Heart left ventricle (tissue), 13 donors: ENCODE data around the gene RHAG.

ENCODE experiments used
- POLR2A ChIP-seq, 2 donors: fragments of 450-650 bp; IDR thresholded peaks; one replicate each; pipeline ENCODE4 v1.6.1; 2017; ENCODE audit warnings: antibody characterized with exemption in 2 of 2, mild to moderate bottlenecking in 2 of 2, moderate library complexity in 2 of 2
- TF ChIP-seq, protein P1 (sequence below), 12 donors: fragments of 200-600 bp; sonication (generic) in 4 of 12; IDR thresholded peaks; one replicate each; pipeline versions ENCODE4 v1.5.0 to v1.8.0; 2018 to 2022; ENCODE audit warnings: antibody characterized with exemption in 12 of 12, mild to moderate bottlenecking in 5 of 12
- donor health status: ischemic (EF 13 %, LVEDD 7.1; RV severe dilation, severe dysfunction).
- donor health status: DM: no; HTN: yes; CAD: no.
- donor health status: DM: no; HTN: no; CAD: no.
- donor health status: ischemic (EF 25% LVEDD 6.9; RV normal size, moderate dysfunction).
- donor health status: ischemic (EF 25% LVEDD 5.7; RV mildly dilated, moderate dysfunction).
- donor health status: ischemic (EF 35%, LVEDD 5.7; RV mildly dilated, moderate dysfunction).
- donor health status: nonischemic (EF 11% LVEDD 7.7; RV severe dilation, severe dysfunction).
- donor health status: DM: yes; HTN: yes; CAD: no.
- donor health status: PGD.
- donor health status: ischemic (EF 29% LVEDD 5.4; RV normal size, mild dysfunction).
- donor health status: nonischemic (EF 23%, LVEDD 6.1; RV moderate dilation, normal function).

DNA sequence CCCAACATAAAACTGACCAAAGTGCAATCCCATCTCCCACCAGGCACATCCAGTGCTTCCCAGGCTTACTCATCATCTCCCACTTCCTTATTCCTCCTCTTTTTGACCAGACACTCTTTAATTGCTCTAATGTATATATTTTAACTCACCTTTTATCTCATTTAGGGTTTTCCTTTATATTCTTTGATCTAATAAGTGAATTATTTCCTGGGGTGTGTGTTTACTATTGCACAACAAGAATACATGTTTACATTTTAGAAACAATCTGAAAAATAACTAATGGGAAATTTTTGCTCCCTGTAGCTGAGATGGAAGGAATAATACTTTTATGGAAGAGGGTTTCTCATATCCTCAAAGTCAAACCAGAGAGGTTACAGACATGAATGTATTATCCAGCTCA, 18.4 kb downstream of the RHAG start:
- TF ChIP-seq POLR2A (IDR thresholded peaks at IDR 0.05), result no peak
- TF ChIP-seq, protein P1, sequence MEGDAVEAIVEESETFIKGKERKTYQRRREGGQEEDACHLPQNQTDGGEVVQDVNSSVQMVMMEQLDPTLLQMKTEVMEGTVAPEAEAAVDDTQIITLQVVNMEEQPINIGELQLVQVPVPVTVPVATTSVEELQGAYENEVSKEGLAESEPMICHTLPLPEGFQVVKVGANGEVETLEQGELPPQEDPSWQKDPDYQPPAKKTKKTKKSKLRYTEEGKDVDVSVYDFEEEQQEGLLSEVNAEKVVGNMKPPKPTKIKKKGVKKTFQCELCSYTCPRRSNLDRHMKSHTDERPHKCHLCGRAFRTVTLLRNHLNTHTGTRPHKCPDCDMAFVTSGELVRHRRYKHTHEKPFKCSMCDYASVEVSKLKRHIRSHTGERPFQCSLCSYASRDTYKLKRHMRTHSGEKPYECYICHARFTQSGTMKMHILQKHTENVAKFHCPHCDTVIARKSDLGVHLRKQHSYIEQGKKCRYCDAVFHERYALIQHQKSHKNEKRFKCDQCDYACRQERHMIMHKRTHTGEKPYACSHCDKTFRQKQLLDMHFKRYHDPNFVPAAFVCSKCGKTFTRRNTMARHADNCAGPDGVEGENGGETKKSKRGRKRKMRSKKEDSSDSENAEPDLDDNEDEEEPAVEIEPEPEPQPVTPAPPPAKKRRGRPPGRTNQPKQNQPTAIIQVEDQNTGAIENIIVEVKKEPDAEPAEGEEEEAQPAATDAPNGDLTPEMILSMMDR (IDR thresholded peaks at IDR 0.05), result no peak
